Stimulated activated CD8-positive, alpha-beta memory T cell treated with anti-CD3 and anti-CD28 coated beads, Interleukin-4, amount 100 ng/mL, for 4 hours (primary cell): ENCODE measurements around the gene ABO.
"Not testable (repeated sequence)": the region's sequence is repeated elsewhere in the genome, so short reads cannot be mapped to it uniquely, and the experiment has no call there.

Source experiments
- DNase-seq, 2 donors: peaks; one replicate each; pipeline ENCODE4 v3.0.0-alpha.2; 2020; ENCODE audit warnings: low read depth in 2 of 2, low spot score in 1 of 2

ABO gene

DNA sequence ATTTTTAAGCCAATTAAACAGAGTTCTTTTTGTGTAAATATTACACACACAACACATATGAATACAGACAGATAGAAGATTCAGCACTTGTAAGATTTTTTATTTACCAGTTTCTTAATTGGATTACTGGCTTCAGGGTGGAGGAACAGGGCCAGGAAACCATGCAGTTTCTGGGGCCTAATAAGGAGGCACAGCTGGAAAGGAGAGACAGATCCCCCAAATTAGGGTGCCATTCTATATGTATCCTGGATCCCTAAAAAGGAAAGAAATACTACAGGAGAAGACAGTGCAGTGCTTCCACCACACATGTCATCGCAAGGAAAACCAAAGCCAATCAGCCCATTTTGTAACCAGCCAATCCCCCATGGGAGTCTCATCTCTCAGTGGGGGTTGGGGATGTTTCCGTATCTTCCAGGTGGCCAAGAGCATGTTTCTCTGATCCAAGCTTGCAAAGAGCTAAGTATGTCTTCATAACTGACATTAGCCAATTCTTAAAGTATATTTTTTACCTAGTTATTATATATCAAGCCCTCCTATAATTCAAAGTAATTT lies 15.8 kb upstream of the ABO start:
- no peak for DNase-seq

DNA sequence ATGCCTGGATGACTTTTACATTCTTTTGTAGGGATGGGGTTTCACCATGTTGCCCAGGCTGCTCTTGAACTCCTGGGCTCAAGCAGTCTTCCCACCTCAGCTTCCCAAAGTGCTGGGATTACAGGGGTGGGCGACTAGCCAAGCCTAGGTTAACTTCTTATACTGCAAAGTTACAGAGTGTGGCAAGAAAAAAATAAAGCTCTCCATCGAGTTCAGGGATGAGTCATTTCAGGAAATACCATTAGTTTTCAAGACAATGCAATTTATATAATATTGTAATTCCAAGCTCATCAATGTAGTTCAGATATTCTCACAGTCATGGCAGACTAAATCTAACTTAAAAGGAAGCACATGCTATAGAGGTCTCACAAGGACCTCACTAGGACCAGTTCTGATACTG lies 11.5 kb upstream of the ABO start:
- DNase-seq: no peak

DNA sequence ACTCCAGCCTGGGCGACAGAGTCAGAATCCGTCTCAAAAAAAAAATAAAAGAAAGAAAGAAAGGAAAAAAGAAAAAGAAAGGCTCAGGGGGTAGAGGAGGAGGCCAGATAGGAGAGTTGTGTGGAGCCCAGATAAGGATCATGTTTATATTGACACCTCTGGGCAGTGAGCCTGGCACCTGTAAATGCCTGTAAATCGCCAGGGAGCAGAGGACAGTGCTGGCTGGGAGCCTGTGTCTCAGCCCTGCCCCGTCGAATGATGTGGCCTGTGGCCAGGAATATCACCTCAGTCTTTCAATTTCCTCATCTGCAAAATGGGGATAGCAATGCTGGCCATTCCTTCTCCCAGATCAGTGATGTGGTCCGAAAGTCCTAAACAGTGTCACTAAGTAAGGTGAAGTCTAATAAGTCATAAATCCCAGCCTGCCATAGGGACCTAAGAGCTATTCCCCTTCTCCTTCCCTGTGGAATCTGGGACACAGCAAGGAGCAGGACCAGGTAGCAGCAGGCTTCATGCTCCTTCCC lies 10.3 kb upstream of the ABO start:
- no peak for DNase-seq

DNA sequence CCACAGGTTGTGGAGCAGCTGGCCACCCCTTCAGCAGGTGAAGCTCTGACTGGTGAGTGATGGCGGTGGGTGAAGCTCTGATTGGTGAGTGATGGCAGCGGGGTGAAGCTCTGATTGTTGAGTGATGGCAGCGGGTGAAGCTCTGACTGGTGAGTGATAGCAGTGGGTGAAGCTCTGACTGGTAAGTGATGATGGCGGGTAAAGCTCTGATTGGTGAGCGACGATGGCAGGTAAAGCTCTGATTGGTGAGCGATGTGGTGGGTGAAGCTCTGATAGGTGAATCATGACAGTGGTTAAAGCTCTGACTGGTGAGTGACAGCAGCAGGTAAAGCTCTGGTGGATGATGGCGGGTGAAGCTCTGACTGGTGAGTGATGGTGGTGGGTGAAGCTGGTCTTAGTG lies 9.4 kb upstream of the ABO start:
- DNase-seq: no peak

DNA sequence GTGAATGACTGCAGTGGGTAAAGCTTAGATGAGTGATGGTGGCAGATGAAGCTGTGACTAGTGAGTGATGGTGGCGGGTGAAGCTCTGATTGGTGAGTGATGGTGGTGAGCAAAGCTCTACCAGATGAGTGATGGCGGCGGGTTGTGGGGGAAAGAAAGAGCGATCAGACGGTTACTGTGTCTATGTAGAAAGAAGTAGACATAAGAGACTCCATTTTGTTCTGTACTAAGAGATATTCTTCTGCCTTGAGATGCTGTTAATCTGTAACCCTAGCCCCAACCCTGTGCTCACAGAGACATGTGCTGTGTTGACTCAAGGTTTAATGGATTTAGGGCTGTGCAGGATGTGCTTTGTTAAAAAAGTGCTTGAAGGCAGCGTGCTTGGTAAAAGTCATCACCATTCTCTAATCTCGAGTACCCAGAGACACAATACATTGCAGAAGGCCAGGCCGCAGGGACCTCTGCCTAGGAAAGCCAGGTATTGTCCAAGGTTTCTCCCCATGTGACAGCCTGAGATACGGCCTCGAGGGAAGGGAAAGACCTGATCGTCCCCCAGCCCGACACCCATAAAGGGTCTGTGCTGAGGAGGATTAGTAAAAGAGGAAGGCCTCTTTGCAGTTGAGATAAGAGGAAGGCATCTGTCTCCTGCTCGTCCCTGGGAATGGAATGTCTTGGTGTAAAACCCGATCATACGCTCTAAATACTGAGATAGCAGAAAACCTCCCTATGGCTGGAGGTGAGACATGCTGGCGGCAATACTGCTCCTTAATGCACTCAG lies 8.4 kb upstream of the ABO start:
- not testable (repeated sequence) for DNase-seq

DNA sequence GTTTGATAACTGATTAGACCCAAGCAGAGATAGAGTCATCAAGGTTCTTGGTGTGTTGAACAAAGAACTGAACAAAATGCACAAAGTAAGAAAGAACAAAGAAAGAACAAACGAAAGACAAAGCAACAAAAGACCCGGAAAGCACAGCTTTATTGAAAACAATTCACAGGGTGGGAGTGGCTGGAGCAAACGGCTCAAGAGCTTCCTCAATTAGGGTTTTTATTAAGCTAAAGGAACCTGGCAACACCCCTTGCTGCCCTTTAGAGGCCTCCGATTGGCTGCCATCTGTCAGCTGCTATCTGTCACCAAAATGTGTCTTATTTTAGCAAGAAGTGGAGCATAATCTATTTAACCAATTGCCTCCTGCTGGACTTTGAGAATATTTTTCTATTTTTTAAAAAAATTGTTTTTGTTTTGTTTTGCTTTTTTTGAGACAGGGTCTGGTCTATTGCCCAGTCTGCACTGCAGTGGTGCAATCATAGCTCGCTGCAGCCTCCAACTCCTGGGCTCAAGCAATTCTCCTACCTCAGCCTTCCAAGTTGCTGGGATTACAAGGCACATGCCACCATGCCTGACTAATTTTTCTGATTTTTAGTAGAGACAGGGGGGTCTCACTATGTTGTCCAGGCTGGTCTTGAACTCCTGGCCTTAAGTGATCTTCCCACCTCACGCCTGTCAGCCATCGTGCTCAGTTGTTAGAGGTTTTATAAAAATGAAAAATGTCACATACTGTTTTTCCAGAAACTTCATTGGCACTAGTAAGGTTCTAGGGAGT lies 7.7 kb upstream of the ABO start:
- DNase-seq: no peak

DNA sequence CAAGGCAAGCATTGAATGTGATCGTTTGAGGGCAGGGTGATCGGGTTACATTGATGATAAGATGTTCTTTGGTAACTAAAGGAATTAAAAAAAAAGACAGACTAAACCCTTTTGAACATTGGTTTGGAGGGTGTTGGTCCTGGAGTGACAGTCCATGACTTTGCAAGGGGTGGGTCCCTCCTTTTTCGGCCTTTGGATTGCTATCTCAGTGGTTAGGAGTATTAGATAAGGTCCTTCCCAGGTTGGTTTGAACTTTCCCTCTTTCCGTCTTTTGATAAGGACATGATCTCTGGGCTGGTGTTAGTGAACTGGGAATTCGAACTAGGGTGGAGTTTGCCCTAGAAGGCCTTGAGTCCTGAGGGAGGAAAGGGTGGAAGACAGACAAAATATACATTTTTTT lies 5.4 kb upstream of the ABO start:
- no peak for DNase-seq

DNA sequence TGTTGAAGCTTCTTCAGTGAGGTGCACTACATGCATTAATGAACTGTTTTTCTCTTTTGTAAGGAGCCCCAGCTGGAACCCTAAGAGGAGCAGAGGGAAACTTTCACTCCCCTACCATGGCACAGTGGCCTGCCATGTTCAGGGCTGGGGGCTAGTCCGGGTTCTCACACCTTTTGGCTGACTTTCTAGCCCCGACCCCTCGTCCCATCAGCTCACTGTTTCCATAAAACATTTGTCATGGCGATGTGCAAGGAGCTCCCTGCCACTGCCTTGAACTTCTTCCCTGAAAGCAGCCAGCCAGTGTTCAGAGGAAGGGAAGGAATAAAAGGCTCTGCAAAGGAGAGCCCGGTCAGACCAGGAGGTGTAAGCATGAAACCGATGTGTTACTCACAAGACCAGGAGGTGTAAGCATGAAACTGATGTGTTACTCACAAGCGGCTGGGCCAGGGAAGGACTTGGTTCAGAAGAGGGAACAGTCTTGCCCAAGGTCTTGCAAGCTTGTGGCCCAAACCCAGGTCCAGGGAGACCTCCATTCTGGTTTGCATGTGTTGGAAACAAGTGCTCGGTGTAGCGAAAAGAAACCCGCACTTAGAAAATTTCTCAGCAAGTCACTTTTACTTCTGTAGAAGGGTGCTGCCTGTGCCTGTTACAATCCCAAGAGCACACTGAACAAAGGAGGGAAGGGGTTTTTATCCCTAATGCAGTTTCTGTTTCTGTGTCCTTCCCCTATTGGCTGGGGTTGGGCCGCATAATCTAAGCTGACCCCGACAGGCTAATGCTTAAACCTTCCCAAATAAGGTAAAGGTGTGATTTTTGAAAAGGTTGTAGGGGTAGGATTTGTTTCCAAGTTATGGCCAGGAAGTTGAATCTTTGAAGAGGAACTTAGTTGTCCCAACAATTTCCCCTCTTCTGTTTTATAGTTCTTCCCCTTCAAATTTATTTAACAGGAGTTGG lies 3.4 kb upstream of the ABO start:
- DNase-seq: no peak

DNA sequence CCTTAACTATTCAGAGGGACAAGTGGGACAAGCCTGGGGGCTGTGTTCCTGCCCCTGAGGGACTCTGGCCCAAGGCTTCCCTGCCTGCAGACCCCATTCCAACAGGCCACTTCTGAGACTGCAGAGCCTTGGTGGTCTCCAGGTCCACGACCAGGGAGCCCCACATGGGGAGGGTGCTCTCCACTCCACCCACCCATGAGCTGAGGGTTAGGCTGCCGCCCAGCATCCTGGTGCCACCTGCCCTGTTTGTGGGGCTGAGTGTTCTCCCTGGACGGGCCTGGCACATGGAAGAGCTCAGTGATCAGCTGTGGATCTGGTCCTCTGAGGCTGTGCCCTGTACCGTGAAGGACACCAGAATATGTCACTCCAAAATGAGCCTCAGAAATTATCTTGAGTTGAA lies 2.5 kb upstream of the ABO start:
- no peak for DNase-seq

DNA sequence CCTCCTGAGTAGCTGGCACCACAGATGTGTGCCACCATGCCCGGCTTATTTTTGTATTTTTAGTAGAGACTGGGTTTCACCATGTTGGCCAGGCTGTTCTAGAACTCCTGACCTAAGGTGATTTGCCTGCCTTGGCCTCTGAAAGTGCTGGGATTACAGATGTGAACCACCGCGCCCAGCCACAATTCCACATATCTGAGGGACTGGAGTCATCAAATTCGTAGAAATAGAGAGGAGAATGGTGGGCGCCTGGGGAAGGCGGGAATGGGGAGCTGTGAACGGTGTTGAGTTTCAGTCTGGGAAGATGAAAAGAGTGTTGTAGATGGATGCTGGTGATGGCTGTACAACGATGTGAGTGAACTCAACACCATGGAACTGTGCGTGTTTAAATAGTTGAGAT lies 1.9 kb upstream of the ABO start:
- DNase-seq: no peak

DNA sequence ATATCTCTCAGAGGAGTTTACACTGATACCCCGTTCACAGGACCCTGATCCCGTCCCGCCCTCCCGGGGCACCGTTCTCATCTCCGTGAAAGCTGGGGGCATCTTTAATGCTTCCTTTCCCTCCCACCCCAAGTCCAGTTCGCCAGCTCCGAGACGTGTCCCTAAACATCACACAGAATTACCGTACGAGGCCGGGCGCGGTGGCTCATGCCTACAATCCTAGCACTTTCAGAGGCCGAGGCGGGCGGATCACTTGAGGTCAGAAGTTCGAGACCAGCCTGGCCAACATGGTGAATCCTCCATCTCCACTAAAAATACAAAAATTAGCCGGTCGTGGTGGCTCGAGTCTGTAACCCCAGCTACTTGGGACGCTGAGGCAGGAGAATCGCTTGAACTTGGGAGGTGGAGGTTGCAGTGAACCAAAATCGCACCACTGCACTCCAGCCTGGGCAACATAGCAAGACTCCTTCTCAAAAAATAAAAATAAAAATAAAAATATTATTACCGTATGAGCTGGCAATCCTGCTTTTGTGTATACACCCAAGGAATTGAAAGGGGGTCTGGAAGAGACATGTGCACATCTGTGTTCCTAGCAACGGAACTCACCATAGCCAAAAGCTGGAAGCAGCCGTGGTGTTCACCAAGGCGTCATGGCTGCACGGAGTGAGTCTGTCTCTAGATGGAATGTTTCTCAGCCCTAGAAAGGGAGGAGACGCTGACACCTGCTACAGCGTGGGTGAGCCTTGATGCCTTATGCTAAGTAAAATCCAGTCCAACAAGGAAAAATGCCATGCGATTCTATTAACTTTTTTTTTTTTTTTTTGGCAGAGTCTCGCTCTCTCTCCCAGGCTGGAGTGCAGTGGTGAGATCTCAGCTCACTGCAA lies 1.2 kb upstream of the ABO start:
- no peak for DNase-seq

DNA sequence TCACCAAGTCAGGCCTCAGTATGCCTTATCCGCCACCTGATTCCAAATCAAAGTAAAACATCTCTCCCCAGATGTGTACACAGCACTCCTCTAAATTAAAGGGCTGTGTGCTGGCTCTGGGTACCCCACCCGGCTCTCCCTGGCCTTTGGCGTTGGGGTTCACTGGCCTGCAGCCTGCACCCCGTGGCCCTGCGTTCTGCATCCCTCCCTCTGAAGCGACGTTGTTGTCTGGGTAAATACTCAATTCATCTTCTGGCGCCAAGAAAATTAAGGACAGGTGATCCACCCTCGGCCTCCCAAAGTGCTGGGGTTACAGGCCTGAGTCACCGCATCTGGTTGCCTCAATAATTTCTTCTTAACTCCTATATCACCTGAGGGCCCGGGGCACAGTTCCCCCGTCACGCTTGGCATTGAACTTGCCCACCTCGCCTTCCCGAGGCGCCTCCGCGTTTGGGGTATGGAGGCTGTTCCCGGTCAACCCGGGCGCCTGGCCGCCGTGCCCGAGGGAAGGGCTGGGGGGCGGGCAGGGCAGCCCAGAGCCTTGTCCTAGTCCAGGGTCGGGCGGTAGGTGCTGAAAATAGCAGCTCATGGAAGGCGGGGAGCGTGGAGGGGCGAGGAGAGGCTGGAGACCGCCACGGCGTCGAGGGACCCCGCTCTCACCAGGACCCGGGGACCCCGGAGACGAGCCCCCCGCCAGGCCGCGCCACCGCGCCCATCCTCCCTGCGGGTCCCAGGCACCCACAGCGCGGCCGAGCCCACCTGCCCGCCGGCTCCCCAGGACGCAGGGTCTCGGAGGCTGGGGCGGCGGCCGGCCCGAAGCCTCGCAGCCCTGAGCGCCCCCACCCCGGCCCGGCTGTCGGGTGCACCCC lies 531 bp downstream of the ABO start:
- no peak for DNase-seq

DNA sequence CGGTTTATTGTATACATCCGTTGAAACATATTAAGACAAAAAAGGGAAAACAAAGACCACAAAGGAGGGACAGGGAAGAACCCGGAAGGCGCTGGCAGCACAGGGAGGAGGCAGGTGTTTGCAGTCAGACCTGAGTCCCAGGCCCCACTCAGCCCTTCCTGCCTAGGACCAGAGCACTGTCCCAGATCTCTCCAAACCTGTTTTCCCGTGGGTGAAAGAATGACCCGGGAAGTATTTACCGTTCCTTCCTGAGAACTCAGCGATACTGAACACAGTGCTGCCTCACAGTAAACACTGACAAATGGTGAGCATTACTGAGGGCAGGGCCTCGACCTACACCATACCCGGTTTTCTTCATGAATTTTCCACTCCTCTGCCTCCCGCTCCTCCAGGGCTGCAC lies 1.2 kb downstream of the ABO start:
- DNase-seq: no peak

DNA sequence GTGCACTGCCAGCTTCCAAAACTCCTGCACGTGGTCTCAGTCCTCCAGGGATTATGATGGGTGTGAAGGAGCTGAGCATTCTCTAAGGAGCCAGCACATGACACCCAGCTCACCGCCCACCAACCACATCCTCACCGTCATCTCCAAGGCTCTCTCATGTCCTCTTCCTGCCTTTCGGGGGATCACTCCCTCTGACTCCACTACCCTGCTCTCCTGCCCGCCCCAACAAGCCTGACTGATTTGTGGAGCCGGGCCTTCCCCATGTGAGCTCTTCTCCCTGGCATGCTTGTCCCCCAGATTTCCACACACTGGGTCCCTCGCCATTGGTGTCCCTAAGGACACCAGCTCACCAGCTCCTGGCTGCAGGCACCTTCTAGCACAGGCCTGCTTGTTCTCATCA lies 1.9 kb downstream of the ABO start:
- no peak for DNase-seq

DNA sequence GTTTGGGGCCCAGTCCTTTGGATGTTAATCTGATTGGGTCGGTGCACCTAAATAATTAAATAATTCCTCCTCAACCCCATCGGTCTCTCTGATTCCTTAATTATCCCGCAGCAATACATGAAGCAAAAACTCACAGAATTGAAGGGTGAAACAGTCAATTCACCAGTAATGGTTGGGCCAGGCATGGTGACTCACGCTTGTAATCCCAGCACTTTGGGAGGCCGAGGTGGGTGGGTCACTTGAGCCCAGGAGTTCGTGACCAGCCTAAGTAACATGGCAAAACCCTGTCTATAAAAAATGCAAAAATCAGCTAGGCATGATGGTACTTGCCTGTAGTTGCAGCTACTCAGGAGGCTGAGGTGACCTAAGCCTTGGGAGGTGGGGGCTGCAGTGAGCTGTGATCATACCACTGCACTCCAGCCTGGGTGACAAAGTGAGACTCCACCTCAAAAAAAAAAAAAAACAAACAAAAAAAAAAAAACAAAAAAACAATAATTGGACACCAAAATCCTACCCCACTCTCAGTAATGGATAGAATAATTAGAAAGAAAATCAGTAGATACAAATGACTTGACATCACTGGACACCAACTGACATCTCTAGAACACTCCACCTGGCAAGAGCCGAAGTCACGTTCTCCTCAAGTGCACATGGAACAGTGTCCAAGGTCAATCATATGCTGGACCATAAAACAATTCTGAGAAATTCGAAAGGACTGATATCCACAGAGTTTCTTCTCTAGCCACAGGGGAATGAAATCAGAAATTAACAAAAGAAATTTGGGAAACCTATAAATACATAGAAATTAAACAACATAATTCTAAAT lies 5.3 kb downstream of the ABO start:
- no peak for DNase-seq

DNA sequence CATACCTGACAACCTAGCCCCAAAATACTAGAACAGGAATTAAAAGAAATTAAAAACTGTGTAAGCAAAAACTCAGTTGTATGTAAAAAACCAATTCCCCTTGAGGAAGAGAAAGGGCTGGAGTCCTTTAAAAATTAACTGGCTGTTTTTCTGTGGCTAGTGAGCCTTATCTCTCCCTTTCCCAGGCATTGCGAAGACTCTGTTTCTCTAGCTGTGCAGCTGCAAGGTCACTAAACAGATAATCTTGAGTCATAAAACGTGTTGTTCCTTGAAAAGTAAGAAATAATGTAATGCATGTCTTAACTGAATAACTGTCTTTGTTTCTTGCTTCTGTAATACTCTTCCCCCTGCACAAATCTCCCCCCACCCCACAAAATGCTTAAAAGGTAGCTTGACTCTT lies 5.9 kb downstream of the ABO start:
- DNase-seq: not testable (repeated sequence)

DNA sequence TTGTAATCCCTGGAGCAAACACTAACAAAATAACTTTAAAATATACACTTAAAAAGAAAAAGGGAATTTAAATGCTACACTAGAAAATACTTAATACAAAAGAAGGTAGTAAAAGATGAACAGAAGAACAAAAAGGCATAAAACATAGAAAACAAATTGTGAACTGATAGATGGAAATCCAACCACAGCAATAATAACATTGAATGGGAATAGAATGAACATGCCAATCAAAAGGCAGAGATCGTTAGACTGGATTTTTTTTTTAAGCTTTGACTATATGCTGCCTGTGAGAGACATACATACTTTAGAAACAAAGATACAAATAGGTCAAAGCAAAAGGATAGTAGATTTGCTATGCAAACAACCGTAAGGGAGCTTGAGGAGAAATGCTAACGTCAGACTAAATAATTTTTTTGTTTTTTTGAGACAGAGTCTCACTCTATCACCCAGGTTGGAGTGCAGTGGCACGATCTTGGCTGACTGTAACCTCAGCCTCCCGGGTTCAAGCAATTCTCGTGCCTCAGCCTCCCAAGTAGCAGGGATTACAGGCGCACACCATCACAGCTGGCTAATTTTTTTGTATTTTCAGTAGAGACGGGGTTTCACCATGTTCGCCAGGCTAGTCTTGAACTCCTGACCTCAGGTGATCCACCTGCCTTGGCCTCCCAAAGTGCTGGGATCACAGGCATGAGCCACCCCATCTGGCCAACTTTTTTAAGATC lies 6.5 kb downstream of the ABO start:
- DNase-seq: no peak
